ENCODE data around the gene LRP2BP.

DNA sequence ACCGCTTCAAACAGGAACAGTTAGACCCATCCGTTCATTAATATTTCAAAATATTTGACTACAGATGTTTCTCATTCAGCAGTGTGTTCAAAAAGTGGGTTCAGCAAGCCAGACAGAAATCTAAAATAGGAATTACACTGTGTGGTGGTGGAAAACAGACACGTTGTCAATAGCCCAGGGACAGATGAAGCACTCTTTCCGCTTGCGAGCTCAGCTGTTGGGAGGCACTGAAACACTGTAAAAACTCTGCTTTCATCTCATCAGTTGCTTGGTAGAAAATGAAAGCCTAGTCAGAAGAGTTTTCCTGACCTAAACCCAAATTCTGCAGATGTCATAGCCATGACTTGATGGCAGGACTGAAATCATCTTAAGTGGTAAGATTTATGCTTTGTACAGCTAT lies 38.5 kb downstream of the LRP2BP start:
- TF ChIP-seq, protein P1, sequence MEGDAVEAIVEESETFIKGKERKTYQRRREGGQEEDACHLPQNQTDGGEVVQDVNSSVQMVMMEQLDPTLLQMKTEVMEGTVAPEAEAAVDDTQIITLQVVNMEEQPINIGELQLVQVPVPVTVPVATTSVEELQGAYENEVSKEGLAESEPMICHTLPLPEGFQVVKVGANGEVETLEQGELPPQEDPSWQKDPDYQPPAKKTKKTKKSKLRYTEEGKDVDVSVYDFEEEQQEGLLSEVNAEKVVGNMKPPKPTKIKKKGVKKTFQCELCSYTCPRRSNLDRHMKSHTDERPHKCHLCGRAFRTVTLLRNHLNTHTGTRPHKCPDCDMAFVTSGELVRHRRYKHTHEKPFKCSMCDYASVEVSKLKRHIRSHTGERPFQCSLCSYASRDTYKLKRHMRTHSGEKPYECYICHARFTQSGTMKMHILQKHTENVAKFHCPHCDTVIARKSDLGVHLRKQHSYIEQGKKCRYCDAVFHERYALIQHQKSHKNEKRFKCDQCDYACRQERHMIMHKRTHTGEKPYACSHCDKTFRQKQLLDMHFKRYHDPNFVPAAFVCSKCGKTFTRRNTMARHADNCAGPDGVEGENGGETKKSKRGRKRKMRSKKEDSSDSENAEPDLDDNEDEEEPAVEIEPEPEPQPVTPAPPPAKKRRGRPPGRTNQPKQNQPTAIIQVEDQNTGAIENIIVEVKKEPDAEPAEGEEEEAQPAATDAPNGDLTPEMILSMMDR (IDR thresholded peaks at IDR 0.05; ENCODE audit: low read depth, low read length, missing input control), result no peak
- TF ChIP-seq RXRA (IDR thresholded peaks at IDR 0.05), result no peak
- TF ChIP-seq FOXA1 (IDR thresholded peaks at IDR 0.05), result no peak
- TF ChIP-seq, protein P2, sequence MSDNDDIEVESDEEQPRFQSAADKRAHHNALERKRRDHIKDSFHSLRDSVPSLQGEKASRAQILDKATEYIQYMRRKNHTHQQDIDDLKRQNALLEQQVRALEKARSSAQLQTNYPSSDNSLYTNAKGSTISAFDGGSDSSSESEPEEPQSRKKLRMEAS (IDR thresholded peaks at IDR 0.05), result no peak
- TF ChIP-seq GABPA (IDR thresholded peaks at IDR 0.05 in 1 of 2, conservative IDR thresholded peaks at IDR 0.05 in 1 of 2), result no peak
- TF ChIP-seq RAD21 (IDR thresholded peaks at IDR 0.05), result no peak
- TF ChIP-seq HNF4G (IDR thresholded peaks at IDR 0.05), result no peak
- no peak for TF ChIP-seq YY1 (IDR thresholded peaks at IDR 0.05)
- TF ChIP-seq, protein P3, sequence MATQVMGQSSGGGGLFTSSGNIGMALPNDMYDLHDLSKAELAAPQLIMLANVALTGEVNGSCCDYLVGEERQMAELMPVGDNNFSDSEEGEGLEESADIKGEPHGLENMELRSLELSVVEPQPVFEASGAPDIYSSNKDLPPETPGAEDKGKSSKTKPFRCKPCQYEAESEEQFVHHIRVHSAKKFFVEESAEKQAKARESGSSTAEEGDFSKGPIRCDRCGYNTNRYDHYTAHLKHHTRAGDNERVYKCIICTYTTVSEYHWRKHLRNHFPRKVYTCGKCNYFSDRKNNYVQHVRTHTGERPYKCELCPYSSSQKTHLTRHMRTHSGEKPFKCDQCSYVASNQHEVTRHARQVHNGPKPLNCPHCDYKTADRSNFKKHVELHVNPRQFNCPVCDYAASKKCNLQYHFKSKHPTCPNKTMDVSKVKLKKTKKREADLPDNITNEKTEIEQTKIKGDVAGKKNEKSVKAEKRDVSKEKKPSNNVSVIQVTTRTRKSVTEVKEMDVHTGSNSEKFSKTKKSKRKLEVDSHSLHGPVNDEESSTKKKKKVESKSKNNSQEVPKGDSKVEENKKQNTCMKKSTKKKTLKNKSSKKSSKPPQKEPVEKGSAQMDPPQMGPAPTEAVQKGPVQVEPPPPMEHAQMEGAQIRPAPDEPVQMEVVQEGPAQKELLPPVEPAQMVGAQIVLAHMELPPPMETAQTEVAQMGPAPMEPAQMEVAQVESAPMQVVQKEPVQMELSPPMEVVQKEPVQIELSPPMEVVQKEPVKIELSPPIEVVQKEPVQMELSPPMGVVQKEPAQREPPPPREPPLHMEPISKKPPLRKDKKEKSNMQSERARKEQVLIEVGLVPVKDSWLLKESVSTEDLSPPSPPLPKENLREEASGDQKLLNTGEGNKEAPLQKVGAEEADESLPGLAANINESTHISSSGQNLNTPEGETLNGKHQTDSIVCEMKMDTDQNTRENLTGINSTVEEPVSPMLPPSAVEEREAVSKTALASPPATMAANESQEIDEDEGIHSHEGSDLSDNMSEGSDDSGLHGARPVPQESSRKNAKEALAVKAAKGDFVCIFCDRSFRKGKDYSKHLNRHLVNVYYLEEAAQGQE (IDR thresholded peaks at IDR 0.05), result no peak
- no peak for TF ChIP-seq SP1 (IDR thresholded peaks at IDR 0.05)

All from liver (tissue), 3 donors.